Measurements from ENCODE around the gene HNRNPH3. TPM values are rescaled to one million over a fixed set of nuclear protein-coding genes. Genes with fewer than 3 reads are reported as not detected.

HNRNPH3 gene
- total RNA-seq, 1 donor from 2014 or later: 97.2 TPM

DNA sequence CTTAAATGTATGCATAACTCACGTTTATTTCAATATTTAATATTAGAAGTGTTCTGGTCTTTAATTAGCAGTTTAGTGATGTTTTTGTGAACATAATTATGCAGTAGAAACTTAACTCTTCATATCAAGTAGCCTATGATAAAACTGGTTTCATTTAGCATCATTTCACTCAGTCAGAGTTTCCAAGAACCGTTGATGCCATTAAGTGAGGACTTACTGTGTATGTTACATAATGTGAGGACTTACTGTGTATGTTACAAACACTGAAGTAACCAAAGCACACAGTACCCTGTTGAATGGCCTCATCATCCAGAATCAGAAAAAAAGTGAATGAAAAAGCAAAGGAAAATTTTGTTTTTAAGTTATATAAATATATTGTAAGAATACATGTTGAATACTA, 33.7 kb downstream of the HNRNPH3 start:
- H3K27ac Mint-ChIP-seq (ENCODE audit: unreplicated experiment): no peak overlapping the region
- no peaks in the 10 kb centered on the region for H3K9me3 Mint-ChIP-seq (ENCODE audit: unreplicated experiment)
- peaks cover 38% of the 10 kb centered on the region for H3K36me3 Mint-ChIP-seq (ENCODE audit: unreplicated experiment)
- no peak for DNase-seq (ENCODE audit: extremely low spot score, unreplicated experiment)
- no peaks in the 10 kb centered on the region for H3K27me3 Mint-ChIP-seq (ENCODE audit: unreplicated experiment)
- no peak overlapping the region for H3K4me3 Mint-ChIP-seq (ENCODE audit: unreplicated experiment)
- H3K4me1 Mint-ChIP-seq (ENCODE audit: unreplicated experiment): no peaks in the 10 kb centered on the region
- TF ChIP-seq, protein P1, sequence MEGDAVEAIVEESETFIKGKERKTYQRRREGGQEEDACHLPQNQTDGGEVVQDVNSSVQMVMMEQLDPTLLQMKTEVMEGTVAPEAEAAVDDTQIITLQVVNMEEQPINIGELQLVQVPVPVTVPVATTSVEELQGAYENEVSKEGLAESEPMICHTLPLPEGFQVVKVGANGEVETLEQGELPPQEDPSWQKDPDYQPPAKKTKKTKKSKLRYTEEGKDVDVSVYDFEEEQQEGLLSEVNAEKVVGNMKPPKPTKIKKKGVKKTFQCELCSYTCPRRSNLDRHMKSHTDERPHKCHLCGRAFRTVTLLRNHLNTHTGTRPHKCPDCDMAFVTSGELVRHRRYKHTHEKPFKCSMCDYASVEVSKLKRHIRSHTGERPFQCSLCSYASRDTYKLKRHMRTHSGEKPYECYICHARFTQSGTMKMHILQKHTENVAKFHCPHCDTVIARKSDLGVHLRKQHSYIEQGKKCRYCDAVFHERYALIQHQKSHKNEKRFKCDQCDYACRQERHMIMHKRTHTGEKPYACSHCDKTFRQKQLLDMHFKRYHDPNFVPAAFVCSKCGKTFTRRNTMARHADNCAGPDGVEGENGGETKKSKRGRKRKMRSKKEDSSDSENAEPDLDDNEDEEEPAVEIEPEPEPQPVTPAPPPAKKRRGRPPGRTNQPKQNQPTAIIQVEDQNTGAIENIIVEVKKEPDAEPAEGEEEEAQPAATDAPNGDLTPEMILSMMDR (IDR thresholded peaks at IDR 0.05): no peak

DNA sequence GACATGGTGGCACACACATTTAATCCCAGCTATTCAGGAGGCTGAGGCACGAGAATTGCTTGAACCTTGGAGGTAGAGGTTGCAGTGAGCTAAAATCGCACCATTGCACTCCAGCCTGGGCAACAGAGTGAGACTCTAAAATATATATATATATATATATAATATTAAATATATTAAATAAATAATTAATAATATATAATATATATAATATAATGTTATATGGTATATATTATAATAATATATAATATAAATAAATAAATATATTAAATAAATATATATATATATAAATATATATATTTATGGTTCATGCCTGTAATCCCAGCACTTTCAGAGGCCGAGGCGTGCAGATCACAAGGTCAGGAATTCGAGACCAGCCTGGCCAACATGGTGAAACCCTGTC, 34.7 kb downstream of the HNRNPH3 start:
- Mint-ChIP-seq H3K36me3 (ENCODE audit: unreplicated experiment) (peaks cover 39% of the 10 kb centered on the region), H3K27ac (ENCODE audit: unreplicated experiment) (no peak overlapping the region), H3K9me3 (ENCODE audit: unreplicated experiment) (peaks cover 3% of the 10 kb centered on the region), H3K27me3 (ENCODE audit: unreplicated experiment) (no peaks in the 10 kb centered on the region), H3K4me1 (ENCODE audit: unreplicated experiment) (no peaks in the 10 kb centered on the region), H3K4me3 (ENCODE audit: unreplicated experiment) (no peak overlapping the region)
- no peak for DNase-seq (ENCODE audit: extremely low spot score, unreplicated experiment)
- TF ChIP-seq, protein P1 (IDR thresholded peaks at IDR 0.05): no peak

DNA sequence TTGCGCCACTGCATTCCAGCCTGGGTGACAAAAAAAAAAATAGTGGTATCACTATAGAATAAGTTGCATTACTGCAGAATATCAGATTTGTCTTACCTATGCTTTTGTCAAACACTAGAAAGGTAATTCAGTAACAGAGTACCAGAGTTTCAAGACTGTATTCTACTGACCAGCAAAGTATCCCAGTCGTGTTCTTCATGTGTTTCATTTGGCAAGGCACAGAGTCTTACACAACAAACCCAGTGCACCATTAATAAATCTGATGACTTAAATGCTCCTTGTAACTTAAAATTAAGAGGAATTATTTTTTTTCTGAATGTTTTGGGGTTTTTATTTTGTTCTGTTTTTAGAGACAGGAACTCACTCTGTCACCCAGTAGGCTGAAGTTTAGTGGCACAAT, 35.3 kb downstream of the HNRNPH3 start:
- TF ChIP-seq, protein P1 (IDR thresholded peaks at IDR 0.05): no peak
- no peak overlapping the region for H3K27ac Mint-ChIP-seq (ENCODE audit: unreplicated experiment)
- peaks cover 3% of the 10 kb centered on the region for H3K9me3 Mint-ChIP-seq (ENCODE audit: unreplicated experiment)
- no peak for DNase-seq (ENCODE audit: extremely low spot score, unreplicated experiment)
- peaks cover 40% of the 10 kb centered on the region for H3K36me3 Mint-ChIP-seq (ENCODE audit: unreplicated experiment)
- no peaks in the 10 kb centered on the region for H3K4me1 Mint-ChIP-seq (ENCODE audit: unreplicated experiment)
- no peaks in the 10 kb centered on the region for H3K27me3 Mint-ChIP-seq (ENCODE audit: unreplicated experiment)
- H3K4me3 Mint-ChIP-seq (ENCODE audit: unreplicated experiment): no peak overlapping the region

DNA sequence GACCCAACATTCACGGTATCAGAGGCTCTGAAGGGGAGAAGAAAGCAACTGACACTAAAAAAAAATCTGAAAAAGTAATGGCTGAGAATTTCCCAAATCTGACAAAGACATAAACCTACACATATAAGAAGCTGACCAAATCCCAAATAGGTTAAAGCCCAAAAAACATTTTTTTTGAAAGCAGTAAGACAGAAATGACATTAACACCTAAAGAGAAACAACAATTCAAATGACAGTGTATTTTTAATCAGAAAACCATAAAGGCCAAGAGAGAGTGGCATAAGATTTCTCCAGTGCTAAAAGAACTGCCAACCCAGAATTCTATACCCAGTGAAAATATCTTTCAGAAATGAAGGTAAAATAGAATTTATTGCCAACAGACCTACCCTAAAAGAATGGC, 39.7 kb downstream of the HNRNPH3 start:
- Mint-ChIP-seq H3K9me3 (ENCODE audit: unreplicated experiment) (peaks cover 8% of the 10 kb centered on the region), H3K4me1 (ENCODE audit: unreplicated experiment) (peaks cover 2% of the 10 kb centered on the region), H3K27ac (ENCODE audit: unreplicated experiment) (no peak overlapping the region), H3K27me3 (ENCODE audit: unreplicated experiment) (no peaks in the 10 kb centered on the region), H3K4me3 (ENCODE audit: unreplicated experiment) (no peak overlapping the region), H3K36me3 (ENCODE audit: unreplicated experiment) (peaks cover 47% of the 10 kb centered on the region)
- no peak for DNase-seq (ENCODE audit: extremely low spot score, unreplicated experiment)
- TF ChIP-seq, protein P1 (IDR thresholded peaks at IDR 0.05): no peak

DNA sequence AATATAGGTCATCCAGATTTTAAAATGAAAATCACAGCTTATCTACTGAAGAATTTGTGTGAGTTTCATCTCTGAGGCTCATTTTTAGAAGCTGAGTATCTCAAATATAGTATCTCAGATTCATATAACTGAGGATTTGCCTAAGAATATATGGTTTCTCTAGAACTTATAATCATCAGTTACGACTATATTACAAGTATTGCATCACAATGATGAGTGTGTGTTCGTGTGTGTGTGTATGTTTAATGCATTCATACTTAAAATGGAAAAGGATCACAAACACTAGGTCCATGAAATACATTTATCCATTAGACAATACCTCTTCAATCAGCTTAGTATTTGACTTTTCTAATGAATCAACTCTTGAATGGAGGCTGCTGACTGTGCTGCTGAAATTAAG, 53.9 kb downstream of the HNRNPH3 start:
- H3K36me3 Mint-ChIP-seq (ENCODE audit: unreplicated experiment): peaks cover 40% of the 10 kb centered on the region
- no peak overlapping the region for H3K4me3 Mint-ChIP-seq (ENCODE audit: unreplicated experiment)
- TF ChIP-seq, protein P1 (IDR thresholded peaks at IDR 0.05): no peak
- DNase-seq (ENCODE audit: extremely low spot score, unreplicated experiment): no peak
- H3K4me1 Mint-ChIP-seq (ENCODE audit: unreplicated experiment): no peaks in the 10 kb centered on the region
- H3K9me3 Mint-ChIP-seq (ENCODE audit: unreplicated experiment): no peaks in the 10 kb centered on the region
- no peaks in the 10 kb centered on the region for H3K27me3 Mint-ChIP-seq (ENCODE audit: unreplicated experiment)
- no peak overlapping the region for H3K27ac Mint-ChIP-seq (ENCODE audit: unreplicated experiment)

Other genes starting within 250 kb of the HNRNPH3 start
- 1.0 and 1.8 TPM in 2 replicates for gene MYPN, start 222.6 kb upstream of the HNRNPH3 start, total RNA-seq
- not detected in 2 replicates for gene ATOH7, start 100.0 kb upstream of the HNRNPH3 start, total RNA-seq
- gene PBLD, start 864 bp downstream of the HNRNPH3 start, total RNA-seq: 8.6 and 10.1 TPM in 2 replicates
- gene RUFY2, start 75.2 kb downstream of the HNRNPH3 start, total RNA-seq: 27.6 and 32.4 TPM in 2 replicates
- gene DNA2, start 139.9 kb downstream of the HNRNPH3 start, total RNA-seq: 6.0 and 8.2 TPM in 2 replicates
- 21.9 and 26.5 TPM in 2 replicates for gene SLC25A16, start 195.5 kb downstream of the HNRNPH3 start, total RNA-seq
- gene TET1, start 228.3 kb downstream of the HNRNPH3 start, total RNA-seq: 20.4 and 20.9 TPM in 2 replicates

Measured in osteocyte (in vitro differentiated cells).